Karpas-422 (cell line): Measurements from ENCODE around the gene MITF. TPM values are rescaled to one million over a fixed set of nuclear protein-coding genes. Genes with fewer than 3 reads are reported as not detected.

Source experiments
- DNase-seq: peaks from one replicate; pipeline ENCODE4 v3.0.0-alpha.2; 2015
- H2AFZ ChIP-seq: fragments of 200-600 bp; sonication (generic); 2 replicates; pipeline ENCODE4 v1.6.1; 2014; ENCODE audit warnings: antibody characterized with exemption, low read length, mixed read lengths
- H3K27ac ChIP-seq: fragments of 200-600 bp; sonication (generic); 2 replicates; pipeline ENCODE4 v1.5.1; 2014; ENCODE audit warnings: mild to moderate bottlenecking, low read length, moderate library complexity
- H3K27me3 ChIP-seq: fragments of 200-600 bp; sonication (generic); 2 replicates; pipeline ENCODE4 v1.6.1; 2014; ENCODE audit warnings: low read length, mixed read lengths
- H3K36me3 ChIP-seq: fragments of 200-600 bp; sonication (generic); 2 replicates; pipeline ENCODE4 v1.6.1; 2014; ENCODE audit warnings: low read length, mixed read lengths; ENCODE audit not compliant: insufficient read depth
- H3K4me1 ChIP-seq: fragments of 200-600 bp; sonication (generic); 2 replicates; pipeline ENCODE4 v1.6.1; 2014; ENCODE audit warnings: mild to moderate bottlenecking, low read length, mixed read lengths
- H3K4me2 ChIP-seq: fragments of 200-600 bp; sonication (generic); 2 replicates; pipeline ENCODE4 v1.6.1; 2014; ENCODE audit warnings: low read length, low read depth, mild to moderate bottlenecking; ENCODE audit not compliant: poor library complexity, severe bottlenecking
- H3K4me3 ChIP-seq: fragments of 200-600 bp; sonication (generic); 2 replicates; pipeline ENCODE4 v1.5.1; 2014; ENCODE audit warnings: mild to moderate bottlenecking, antibody characterized with exemption, low read length, mixed read lengths
- H3K79me2 ChIP-seq: fragments of 200-600 bp; sonication (generic); 2 replicates; pipeline ENCODE4 v1.6.1; 2014; ENCODE audit warnings: mild to moderate bottlenecking, low read length, mixed read lengths
- H3K9ac ChIP-seq: fragments of 200-600 bp; sonication (generic); 2 replicates; pipeline ENCODE4 v1.6.0; 2014; ENCODE audit warnings: low read length
- H3K9me2 ChIP-seq: fragments of 200-600 bp; sonication (generic), shearing (Covaris generic); replicated peaks from 2 replicates; pipeline ENCODE4 v1.6.0; 2014; ENCODE audit warnings: mild to moderate bottlenecking, low read length, moderate library complexity; ENCODE audit not compliant: insufficient read depth
- H3K9me3 ChIP-seq: fragments of 300-700, 200-600 bp; sonication (generic); 2 replicates; pipeline ENCODE4 v1.6.1; 2014; ENCODE audit warnings: low read length, mixed read lengths
- H4K20me1 ChIP-seq: fragments of 200-600 bp; sonication (generic); 2 replicates; pipeline ENCODE4 v1.6.1; 2014; ENCODE audit warnings: mild to moderate bottlenecking, antibody characterized with exemption, low read length, low read depth; ENCODE audit not compliant: insufficient read depth
- total RNA-seq: library from RNA; depleted of rRNA; stranded (reverse); fragments of >200 nt; shearing (Covaris generic); gene quantifications from 2 replicates; pipeline ENCODE4 v1.2.3, GENCODE V29; 2014; ENCODE audit warnings: low replicate concordance

The MITF gene
- total RNA-seq, 1 experiment from 2014 or later: not detected

- Histone ChIP-seq H3K9me3 (no peaks in the 10 kb centered on the region), H4K20me1 (no peaks in the 10 kb centered on the region), H3K27me3 (no peaks in the 10 kb centered on the region), H3K27ac (no peak overlapping the region), H3K9ac (no peak overlapping the region), H3K36me3 (no peaks in the 10 kb centered on the region), H3K79me2 (no peaks in the 10 kb centered on the region), H3K4me2 (no peak overlapping the region), H3K4me3 (no peak overlapping the region), H2AFZ (no peak overlapping the region), H3K9me2 (no peaks in the 10 kb centered on the region), H3K4me1 (no peaks in the 10 kb centered on the region)
- DNase-seq: no peak
Observed at GRCh38 chr3:69993757-69994156, 254.5 kb downstream of the MITF start.

GRCh38 chr3:69994919-69995318, 255.7 kb downstream of the MITF start:
- Histone ChIP-seq H3K9ac (no peak overlapping the region), H4K20me1 (no peaks in the 10 kb centered on the region), H3K9me2 (no peaks in the 10 kb centered on the region), H3K36me3 (no peaks in the 10 kb centered on the region), H3K79me2 (no peaks in the 10 kb centered on the region), H3K4me3 (no peak overlapping the region), H3K4me2 (no peak overlapping the region), H3K4me1 (no peaks in the 10 kb centered on the region), H2AFZ (no peak overlapping the region), H3K27ac (no peak overlapping the region), H3K9me3 (no peaks in the 10 kb centered on the region), H3K27me3 (no peaks in the 10 kb centered on the region)
- no peak for DNase-seq

GRCh38 chr3:69997631-69998307, 258.5 kb downstream of the MITF start:
- Histone ChIP-seq H3K9me2 (no peaks in the 10 kb centered on the region), H4K20me1 (no peaks in the 10 kb centered on the region), H3K79me2 (no peaks in the 10 kb centered on the region), H3K36me3 (no peaks in the 10 kb centered on the region), H3K27me3 (no peaks in the 10 kb centered on the region), H2AFZ (no peak overlapping the region), H3K9me3 (no peaks in the 10 kb centered on the region), H3K4me3 (no peak overlapping the region), H3K9ac (no peak overlapping the region), H3K4me2 (no peak overlapping the region), H3K27ac (no peak overlapping the region), H3K4me1 (no peaks in the 10 kb centered on the region)
- DNase-seq: no peak

- DNase-seq: no peak
- no peak overlapping the region for H3K9ac ChIP-seq
Observed at GRCh38 chr3:69998759-69999139, 259.5 kb downstream of the MITF start.

GRCh38 chr3:69999140-70000027, 260.1 kb downstream of the MITF start, which contains the start of gene SAMMSON:
TSS of gene SAMMSON (plus strand) at chr3:69999733.
- Histone ChIP-seq H3K9me3 (no peaks in the 10 kb centered on the region), H3K27me3 (no peaks in the 10 kb centered on the region), H3K4me3 (no peak within 1 kb of the TSS), H3K36me3 (no peaks in the 10 kb centered on the region), H3K79me2 (no peaks in the 10 kb centered on the region), H3K4me2 (no peak within 1 kb of the TSS), H4K20me1 (no peaks in the 10 kb centered on the region), H3K4me1 (no peaks in the 10 kb centered on the region), H3K9me2 (no peaks in the 10 kb centered on the region), H2AFZ (no peak within 1 kb of the TSS), H3K27ac (no peak within 1 kb of the TSS), H3K9ac (no peak within 1 kb of the TSS)
- no peak for DNase-seq

More at GRCh38 chr3:69998759-69999139, 259.5 kb downstream of the MITF start:
- no peak overlapping the region for H3K4me2 ChIP-seq
- H3K9me3 ChIP-seq: no peaks in the 10 kb centered on the region
- no peaks in the 10 kb centered on the region for H3K9me2 ChIP-seq
- no peaks in the 10 kb centered on the region for H3K27me3 ChIP-seq
- no peaks in the 10 kb centered on the region for H4K20me1 ChIP-seq
- H3K36me3 ChIP-seq: no peaks in the 10 kb centered on the region
- H3K79me2 ChIP-seq: no peaks in the 10 kb centered on the region
- no peak overlapping the region for H3K4me3 ChIP-seq
- H3K27ac ChIP-seq: no peak overlapping the region
- no peaks in the 10 kb centered on the region for H3K4me1 ChIP-seq
- no peak overlapping the region for H2AFZ ChIP-seq

GRCh38 chr3:70000028-70000410, 260.8 kb downstream of the MITF start:
- H3K4me2 ChIP-seq: no peak overlapping the region
- H3K4me3 ChIP-seq: no peak overlapping the region
- H4K20me1 ChIP-seq: no peaks in the 10 kb centered on the region
- no peaks in the 10 kb centered on the region for H3K9me3 ChIP-seq
- no peaks in the 10 kb centered on the region for H3K9me2 ChIP-seq
- H3K36me3 ChIP-seq: no peaks in the 10 kb centered on the region
- no peaks in the 10 kb centered on the region for H3K79me2 ChIP-seq
- no peak for DNase-seq
- no peaks in the 10 kb centered on the region for H3K27me3 ChIP-seq
- H3K9ac ChIP-seq: no peak overlapping the region
- no peak overlapping the region for H2AFZ ChIP-seq
- no peaks in the 10 kb centered on the region for H3K4me1 ChIP-seq
- no peak overlapping the region for H3K27ac ChIP-seq

- H3K36me3 ChIP-seq: no peaks in the 10 kb centered on the region
- H3K79me2 ChIP-seq: no peaks in the 10 kb centered on the region
- no peaks in the 10 kb centered on the region for H4K20me1 ChIP-seq
- no peaks in the 10 kb centered on the region for H3K4me1 ChIP-seq
- H3K9me3 ChIP-seq: no peaks in the 10 kb centered on the region
- no peak overlapping the region for H3K4me2 ChIP-seq
- no peak overlapping the region for H3K27ac ChIP-seq
- H3K9ac ChIP-seq: no peak overlapping the region
- DNase-seq: no peak
- no peaks in the 10 kb centered on the region for H3K27me3 ChIP-seq
- no peaks in the 10 kb centered on the region for H3K9me2 ChIP-seq
- H2AFZ ChIP-seq: no peak overlapping the region
- no peak overlapping the region for H3K4me3 ChIP-seq
Observed at GRCh38 chr3:70000563-70001081, 261.4 kb downstream of the MITF start.

- H3K79me2 ChIP-seq: no peaks in the 10 kb centered on the region
- H3K9me3 ChIP-seq: no peaks in the 10 kb centered on the region
- no peaks in the 10 kb centered on the region for H3K36me3 ChIP-seq
- no peaks in the 10 kb centered on the region for H3K4me1 ChIP-seq
- H3K4me3 ChIP-seq: no peak overlapping the region
- H4K20me1 ChIP-seq: no peaks in the 10 kb centered on the region
- no peaks in the 10 kb centered on the region for H3K27me3 ChIP-seq
- no peak overlapping the region for H3K9ac ChIP-seq
- DNase-seq: no peak
- H2AFZ ChIP-seq: no peak overlapping the region
- H3K9me2 ChIP-seq: no peaks in the 10 kb centered on the region
- H3K4me2 ChIP-seq: no peak overlapping the region
- no peak overlapping the region for H3K27ac ChIP-seq
Observed at GRCh38 chr3:70003119-70003518, 263.9 kb downstream of the MITF start.
